GM19463 (cell line): ENCODE data around the gene BCAS3.
"Not testable (repeated sequence)": the region's sequence is repeated elsewhere in the genome, so short reads cannot be mapped to it uniquely, and the experiment has no call there.

Experiments used
- ATAC-seq: cut with Tn5 transposase; IDR thresholded peaks from one replicate; pipeline ENCODE4 v1.9.1; 2021; ENCODE audit warnings: mild to moderate bottlenecking, moderate library complexity; ENCODE audit not compliant: unreplicated experiment

Gene BCAS3

DNA sequence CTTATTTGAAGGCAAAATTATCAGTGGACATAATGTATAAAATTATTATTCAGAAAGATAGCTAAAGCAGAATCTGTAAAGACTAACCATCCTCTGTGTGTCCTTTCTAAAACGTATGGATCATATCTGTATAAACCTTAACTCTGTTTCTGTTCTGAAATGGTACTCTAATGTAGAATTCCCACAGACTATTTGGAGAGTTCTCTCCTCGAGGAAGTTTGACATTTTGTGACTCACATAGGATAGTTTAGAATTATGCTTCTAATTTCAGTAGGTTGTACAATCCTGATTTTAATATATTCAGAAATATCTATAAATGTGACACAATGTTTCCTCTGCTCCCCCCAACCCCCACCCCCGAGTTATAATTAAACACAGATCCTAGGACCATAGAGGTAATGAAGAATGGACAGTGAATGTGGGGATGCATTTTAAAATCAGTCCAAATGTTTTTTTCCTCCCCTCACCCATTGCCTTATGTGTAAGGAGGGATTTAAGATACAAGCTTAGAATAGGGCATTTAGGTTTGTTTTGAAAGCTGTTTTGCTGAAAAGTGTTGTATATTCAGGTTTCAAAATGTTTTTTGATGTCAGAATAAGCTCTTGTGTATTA lies 66.8 kb downstream of the BCAS3 start:
- ATAC-seq = no peak

DNA sequence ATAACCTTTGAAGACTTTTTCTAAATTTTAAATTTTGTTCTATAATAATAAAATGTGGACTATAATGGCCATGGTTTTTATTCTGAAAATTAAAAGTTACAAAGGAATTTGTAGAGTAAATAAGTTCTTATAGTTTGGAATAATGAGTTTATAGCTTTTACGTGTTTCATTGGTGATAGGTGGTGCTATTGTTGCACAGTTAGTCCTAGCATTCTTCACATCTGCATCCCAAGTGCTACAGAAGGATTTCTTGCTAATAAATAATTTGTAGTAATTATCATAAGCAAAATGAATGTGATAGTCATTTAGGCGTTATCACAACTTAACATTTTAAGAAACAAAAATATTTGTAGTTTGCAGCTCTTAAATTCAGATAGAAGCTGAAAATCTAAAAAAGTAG lies 67.9 kb downstream of the BCAS3 start:
- ATAC-seq = no peak

DNA sequence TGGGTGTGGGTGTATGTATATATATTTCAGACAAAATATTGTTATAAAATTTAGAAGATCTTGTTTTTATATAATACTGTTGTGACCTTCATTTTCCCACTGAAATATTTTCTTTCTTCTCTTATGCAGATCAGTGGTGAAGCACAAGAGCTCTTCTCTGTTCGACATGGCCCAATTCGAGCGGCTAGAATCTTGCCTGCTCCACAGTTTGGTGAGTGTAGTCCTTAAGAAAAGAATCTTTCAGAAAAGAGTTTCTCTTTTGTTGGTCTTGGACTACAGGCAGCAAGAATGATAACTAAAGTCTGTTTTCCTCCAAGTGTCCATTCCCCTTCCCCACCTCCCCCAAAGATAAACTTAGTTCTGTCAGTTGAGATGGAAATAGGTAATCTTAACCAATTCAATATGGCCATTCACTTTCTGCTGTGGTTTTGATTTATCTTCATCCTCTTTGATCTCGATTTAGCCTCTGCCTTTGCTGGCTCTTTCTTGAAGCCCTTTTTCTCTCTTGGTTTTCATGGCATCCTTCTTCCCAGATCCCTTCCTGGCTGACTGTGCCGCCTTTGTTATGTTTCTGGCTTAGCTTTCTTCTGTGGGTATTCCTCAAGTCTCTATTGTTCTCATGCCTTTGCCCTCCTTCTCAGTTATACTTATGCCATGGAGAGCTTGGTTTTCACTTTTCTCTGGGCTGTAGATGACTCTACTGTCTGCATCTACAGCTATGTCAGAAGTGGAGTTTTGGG lies 69.6 kb downstream of the BCAS3 start:
- no peak for ATAC-seq

- ATAC-seq = no peak
Measured at GRCh38 chr17:60748204-60748603, 70.6 kb downstream of the BCAS3 start.

- ATAC-seq = no peak
Measured at GRCh38 chr17:60749050-60749449, 71.4 kb downstream of the BCAS3 start.

- ATAC-seq = no peak
Measured at GRCh38 chr17:60749708-60750107, 72.1 kb downstream of the BCAS3 start.

DNA sequence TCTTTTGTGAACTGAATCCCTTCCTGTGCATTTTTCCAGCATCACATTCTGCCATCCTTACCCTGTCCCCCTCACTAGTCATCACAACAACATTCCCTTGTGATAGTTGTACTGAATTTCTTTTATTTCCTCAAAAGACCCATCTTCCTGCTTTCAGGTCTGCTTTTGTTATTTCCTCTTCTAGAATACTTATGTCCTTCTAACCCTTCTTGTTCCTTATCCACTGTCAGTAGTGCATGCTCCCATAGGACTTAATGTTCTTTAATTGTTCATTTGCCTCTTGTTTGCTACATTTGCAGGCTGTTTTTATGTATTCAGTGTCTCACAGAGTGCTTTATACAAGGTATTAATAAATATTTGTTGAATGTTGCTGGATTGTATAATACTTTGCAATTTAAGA lies 73.0 kb downstream of the BCAS3 start:
- no peak for ATAC-seq

DNA sequence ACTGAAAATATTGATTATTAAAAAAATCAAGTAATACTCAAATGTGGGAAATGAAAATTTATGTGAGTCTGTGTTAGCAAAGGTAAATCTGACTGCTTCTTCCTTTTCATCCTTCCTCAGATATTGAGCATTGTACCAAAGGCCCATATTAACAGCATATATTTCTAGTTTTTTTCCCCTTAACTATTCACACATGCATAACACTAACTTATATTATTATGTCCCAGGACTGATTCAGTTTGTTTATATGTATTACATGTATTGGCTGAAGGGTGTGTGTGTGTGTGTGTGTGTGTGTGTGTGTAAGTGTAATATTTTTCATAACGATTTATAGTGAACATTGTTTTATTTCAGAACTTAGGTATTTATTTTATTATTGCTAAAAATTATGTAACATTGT lies 74.2 kb downstream of the BCAS3 start:
- ATAC-seq = no peak

DNA sequence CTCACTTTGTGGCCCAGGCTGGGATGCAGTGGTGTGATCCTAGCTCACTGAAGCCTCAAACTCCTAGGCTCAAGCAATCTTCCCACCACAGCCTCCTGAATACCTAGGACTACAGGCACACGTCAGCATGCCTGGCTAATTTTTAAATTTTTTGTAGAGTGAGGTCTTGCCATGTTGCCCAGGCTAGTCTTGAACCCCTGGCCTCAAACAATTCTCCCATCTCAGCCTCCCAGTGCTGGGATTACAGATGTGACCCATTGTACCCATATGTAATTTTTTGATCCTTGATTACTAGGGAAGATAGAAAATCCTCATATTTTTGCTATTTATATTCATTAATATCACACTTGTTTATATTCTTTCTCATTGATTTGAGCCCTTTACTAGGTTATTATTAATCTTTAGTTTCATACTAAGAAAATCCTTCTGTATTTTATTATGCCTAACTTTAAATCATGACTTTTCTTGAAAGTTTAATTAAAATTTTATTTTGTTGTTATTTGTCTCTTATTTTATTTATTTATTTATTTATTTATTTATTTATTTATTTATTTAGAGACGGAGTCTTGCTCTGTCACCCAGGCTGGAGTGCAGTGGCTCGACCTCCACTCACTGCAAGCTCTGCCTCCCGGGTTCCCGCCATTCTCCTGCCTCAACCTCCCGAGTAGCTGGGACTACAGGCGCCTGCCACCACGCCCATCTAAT lies 75.4 kb downstream of the BCAS3 start:
- no peak for ATAC-seq

GRCh38 chr17:60754057-60754604 lies 76.5 kb downstream of the BCAS3 start:
- ATAC-seq = no peak

- not testable (repeated sequence) for ATAC-seq
Measured at GRCh38 chr17:60756798-60757197, 79.1 kb downstream of the BCAS3 start.

DNA sequence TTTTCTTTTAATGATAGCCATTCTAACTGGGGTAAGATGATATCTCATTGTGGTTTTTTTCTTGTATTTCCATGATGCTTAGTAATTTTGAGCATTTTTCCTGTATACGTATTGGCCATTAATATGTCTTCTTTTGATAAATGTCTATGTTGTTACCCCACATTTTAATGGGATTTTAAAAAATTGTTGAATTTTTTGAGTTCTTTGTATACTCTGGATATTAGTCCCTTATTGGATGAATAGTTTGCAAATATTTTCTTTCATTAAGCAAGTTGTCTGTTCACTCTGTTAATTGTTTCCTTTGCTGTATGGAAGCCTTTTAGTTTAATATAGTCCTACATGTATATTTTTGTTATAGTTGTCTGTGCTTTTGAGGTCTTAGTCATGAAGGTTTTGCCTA lies 79.8 kb downstream of the BCAS3 start:
- ATAC-seq = no peak

- no peak for ATAC-seq
Measured at GRCh38 chr17:60759756-60760155, 82.1 kb downstream of the BCAS3 start.

GRCh38 chr17:60761301-60761700 lies 83.7 kb downstream of the BCAS3 start:
- not testable (repeated sequence) for ATAC-seq

- no peak for ATAC-seq
Measured at GRCh38 chr17:60766778-60767190, 89.1 kb downstream of the BCAS3 start.

DNA sequence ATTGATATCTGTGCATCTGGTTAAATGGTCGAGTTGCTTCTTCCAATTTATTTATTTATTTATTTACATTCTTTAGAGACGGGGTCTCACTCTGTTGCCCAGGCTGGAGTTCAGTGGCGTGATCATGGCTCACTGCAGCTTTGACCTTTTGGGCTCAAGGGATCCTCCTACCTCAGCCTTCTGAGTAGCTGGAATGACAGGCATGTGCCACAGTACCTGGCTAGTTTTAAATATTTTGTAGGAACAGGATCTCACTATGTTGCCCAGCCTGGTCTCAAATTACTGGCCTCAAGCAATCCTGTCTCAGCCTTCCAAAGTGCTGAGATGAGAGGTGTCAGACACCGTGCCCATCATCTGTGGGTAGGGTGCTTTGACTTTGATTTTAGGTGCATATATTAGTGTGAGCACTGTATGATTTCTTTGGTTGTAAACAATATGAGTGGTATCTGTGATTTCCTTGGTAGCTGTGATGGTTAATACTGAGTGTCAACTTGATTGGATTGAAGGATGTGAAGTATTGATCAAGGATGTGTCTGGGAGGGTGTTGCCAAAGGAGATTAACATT lies 90.2 kb downstream of the BCAS3 start:
- ATAC-seq = no peak

DNA sequence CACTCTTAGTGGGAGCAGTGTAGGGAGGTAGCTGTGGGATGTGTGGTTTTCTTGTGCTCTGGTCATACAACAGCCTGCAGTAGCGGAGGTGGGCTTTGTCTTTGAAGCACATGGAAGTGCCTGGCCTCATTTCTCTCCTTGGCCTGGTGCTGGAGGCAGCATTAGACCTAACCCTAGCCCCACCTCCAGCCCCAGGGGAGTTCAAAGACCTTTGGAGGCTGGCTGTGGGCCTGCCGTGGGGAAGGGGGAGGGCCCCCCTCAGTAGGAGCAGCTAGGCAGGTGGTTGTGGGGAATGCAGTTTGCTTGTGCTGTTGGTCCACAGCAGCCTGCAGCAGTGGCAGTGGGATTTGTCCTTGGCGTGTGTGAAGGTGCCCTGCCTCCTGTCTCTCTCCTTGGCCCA lies 91.7 kb downstream of the BCAS3 start:
- ATAC-seq = no peak

- no peak for ATAC-seq
Measured at GRCh38 chr17:60770946-60771422, 93.3 kb downstream of the BCAS3 start.

DNA sequence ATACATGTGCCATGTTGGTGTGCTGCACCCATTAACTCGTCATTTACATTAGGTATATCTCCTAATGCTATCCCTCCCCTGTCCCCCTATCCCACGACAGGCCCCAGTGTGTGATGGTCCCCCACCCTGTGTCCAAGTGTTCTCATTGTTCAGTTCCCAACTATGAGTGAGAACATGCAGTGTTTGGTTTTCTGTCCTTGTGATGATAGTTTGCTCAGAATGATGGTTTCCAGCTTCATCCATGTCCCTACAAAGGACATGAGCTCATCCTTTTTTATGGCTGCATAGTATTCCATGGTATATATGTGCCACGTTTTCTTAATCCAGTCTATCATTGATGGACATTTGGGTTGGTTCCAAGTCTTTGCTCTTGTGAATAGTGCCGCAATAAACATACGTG lies 94.0 kb downstream of the BCAS3 start:
- ATAC-seq = not testable (repeated sequence)

GRCh38 chr17:60773552-60773951 lies 95.9 kb downstream of the BCAS3 start:
- no peak for ATAC-seq

DNA sequence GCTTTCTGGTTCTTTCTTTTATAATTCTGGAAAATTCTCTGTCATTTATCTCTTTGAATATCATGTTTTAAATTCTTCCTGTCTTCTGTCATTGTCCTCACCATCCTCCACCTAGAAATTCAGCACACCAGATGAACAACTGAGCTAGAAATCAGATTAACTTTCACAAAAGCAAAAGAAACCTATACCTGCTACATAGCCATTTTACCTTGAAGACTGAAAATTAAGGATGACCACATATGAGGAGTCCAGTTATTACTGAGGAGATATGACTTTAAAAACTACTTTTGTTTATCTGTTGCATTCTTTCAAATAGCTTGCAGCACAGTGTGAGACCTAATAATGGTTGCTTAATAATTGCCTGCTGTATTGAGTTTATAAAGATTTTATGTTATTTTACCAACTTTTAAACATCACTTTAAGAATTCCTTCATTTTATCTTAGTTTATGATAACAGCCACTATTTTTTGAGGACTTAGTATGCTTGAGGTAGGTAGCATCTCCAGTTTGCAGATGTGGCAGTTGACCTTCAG lies 104.3 kb downstream of the BCAS3 start:
- no peak for ATAC-seq
